Endothelial cell of umbilical vein (primary cell): ENCODE results near the gene ANAPC1. TPM values are rescaled to one million over a fixed set of nuclear protein-coding genes. Genes with fewer than 3 reads are reported as not detected.

Experiments used
- BruUV-seq: library from RNA; stranded (reverse); fragments of 400-500 nt; replicated peaks from 2 replicates; lab custom pipeline; 2021; lab: Mats Ljungman, UMichigan
- CTCF ChIA-PET: fragments of 300-600, 350-600 bp; sonication (Branson Sonifier 250); formaldehyde crosslinking; loops from one replicate; lab custom pipeline; 2021; ENCODE audit warnings: antibody characterized with exemption, inconsistent platforms; lab: Charles Lee
- POLR2A ChIA-PET: fragments of 300-600, 350-600 bp; sonication (Branson Sonifier 250); formaldehyde crosslinking; loops from one replicate; lab custom pipeline; 2021; ENCODE audit warnings: antibody characterized with exemption, inconsistent platforms; lab: Charles Lee
- DNase-seq: peaks from one replicate; pipeline ENCODE4 v3.0.0-alpha.2; 2011; ENCODE audit warnings: low read depth, low spot score
- FAIRE-seq: peaks from 2 replicates; lab custom pipeline; 2011; peaks lifted over from hg19 to GRCh38; lab: Jason Lieb, UNC
- H2AFZ ChIP-seq: 2 replicates; pipeline ENCODE4 v1.6.0; 2012; ENCODE audit warnings: low read depth, low read length, control low read depth, inconsistent platforms
- H3K27ac ChIP-seq: 2 replicates; pipeline ENCODE4 v1.5.1; 2011; ENCODE audit warnings: low read depth, mild to moderate bottlenecking, control low read depth, low read length, moderate library complexity; ENCODE audit not compliant: insufficient read depth
- H3K27me3 ChIP-seq, 2 experiments: 2 replicates each; pipeline versions ENCODE4 v1.6.0 to v1.6.1; 2011; ENCODE audit warnings: low read length in 2 of 2, mixed read lengths in 1 of 2; ENCODE audit not compliant: control insufficient read depth in 2 of 2, insufficient read depth in 2 of 2
- H3K36me3 ChIP-seq, 2 experiments: 2 replicates in 1 of 2; 3 replicates in 1 of 2; pipeline ENCODE4 v1.5.1; 2011; ENCODE audit warnings: low read length in 2 of 2, mild to moderate bottlenecking in 1 of 2, moderate library complexity in 1 of 2; ENCODE audit not compliant: control insufficient read depth in 2 of 2, insufficient read depth in 2 of 2; ENCODE audit errors: extremely low read depth in 1 of 2
- H3K4me1 ChIP-seq: 3 replicates; pipeline ENCODE4 v1.5.1; 2011; ENCODE audit warnings: mild to moderate bottlenecking, low read length; ENCODE audit not compliant: control insufficient read depth, insufficient read depth; ENCODE audit errors: extremely low read depth
- H3K4me2 ChIP-seq: 2 replicates; pipeline ENCODE4 v1.6.1; 2011; ENCODE audit warnings: low read length, control low read depth, mixed read lengths; ENCODE audit not compliant: insufficient read depth
- H3K4me3 ChIP-seq, 3 experiments: fragments of 200-600 bp in 1 of 3; sonication (generic), shearing (Covaris generic) in 1 of 3; replicated peaks in 1 of 3; 2 replicates each; pipeline ENCODE4 v1.5.1; 2011 to 2016; ENCODE audit warnings: control low read depth in 3 of 3, low read length in 3 of 3, mild to moderate bottlenecking in 2 of 3, inconsistent platforms in 1 of 3, low read depth in 1 of 3, moderate library complexity in 1 of 3; ENCODE audit not compliant: insufficient read depth in 1 of 3
- H3K79me2 ChIP-seq: 2 replicates; pipeline ENCODE4 v1.6.0; 2012; ENCODE audit warnings: low read length, inconsistent platforms; ENCODE audit not compliant: control insufficient read depth, insufficient read depth
- H3K9ac ChIP-seq: replicated peaks from 2 replicates; pipeline ENCODE3; 2011; ENCODE audit warnings: low read length, control low read depth; ENCODE audit not compliant: insufficient read depth; ENCODE audit errors: extremely low read depth
- H3K9me1 ChIP-seq: replicated peaks from 3 replicates; pipeline ENCODE4 v1.6.0; 2011; ENCODE audit warnings: mild to moderate bottlenecking, low read length; ENCODE audit not compliant: control insufficient read depth, insufficient read depth; ENCODE audit errors: extremely low read depth
- H3K9me3 ChIP-seq: replicated peaks from 2 replicates; pipeline ENCODE4 v1.5.1; 2012; ENCODE audit warnings: low read length, inconsistent platforms; ENCODE audit not compliant: control insufficient read depth, insufficient read depth
- H4K20me1 ChIP-seq: replicated peaks from 2 replicates; pipeline ENCODE3; 2011; ENCODE audit warnings: mild to moderate bottlenecking, low read length; ENCODE audit not compliant: control insufficient read depth, insufficient read depth; ENCODE audit errors: extremely low read depth
- CTCF ChIP-seq, 2 donors: IDR thresholded peaks; 1 replicate in 1 of 2; 2 replicates in 1 of 2; pipeline ENCODE4 v1.5.1; 2011; ENCODE audit warnings: low read length in 2 of 2, mild to moderate bottlenecking in 2 of 2, moderate library complexity in 2 of 2, control low read depth in 1 of 2, inconsistent platforms in 1 of 2, low read depth in 1 of 2; ENCODE audit not compliant: insufficient read depth in 1 of 2; ENCODE audit errors: extremely low read depth in 1 of 2
- EZH2 ChIP-seq: IDR thresholded peaks from 2 replicates; pipeline ENCODE4 v1.6.1; 2012; ENCODE audit warnings: borderline replicate concordance, low read depth, mild to moderate bottlenecking, moderate library complexity, low read length, inconsistent platforms; ENCODE audit not compliant: severe bottlenecking
- FOS ChIP-seq: IDR thresholded peaks from 2 replicates; pipeline ENCODE4 v1.6.1; 2011; ENCODE audit warnings: mild to moderate bottlenecking, low read length, moderate library complexity, borderline replicate concordance; ENCODE audit not compliant: insufficient read depth
- GATA2 ChIP-seq: IDR thresholded peaks from 2 replicates; pipeline ENCODE4 v1.7.0; 2011; ENCODE audit warnings: low read depth, mild to moderate bottlenecking, moderate library complexity, mixed read lengths, low read length; ENCODE audit not compliant: insufficient read length, insufficient read depth
- JUN ChIP-seq: IDR thresholded peaks from 2 replicates; pipeline ENCODE4 v1.6.1; 2011; ENCODE audit warnings: borderline replicate concordance, low read depth; ENCODE audit not compliant: insufficient read length, insufficient read depth
- MAX ChIP-seq: IDR thresholded peaks from 2 replicates; pipeline ENCODE4 v1.6.1; 2011; ENCODE audit not compliant: insufficient read depth, insufficient read length
- MYC ChIP-seq: IDR thresholded peaks from one replicate; pipeline ENCODE4 v1.6.1; 2011; ENCODE audit warnings: mild to moderate bottlenecking, low read depth, low read length
- POLR2A ChIP-seq: IDR thresholded peaks from 2 replicates; pipeline ENCODE4 v1.6.1; 2012; ENCODE audit warnings: low read depth, mild to moderate bottlenecking, control low read depth, low read length
- POLR2AphosphoS5 ChIP-seq: IDR thresholded peaks from 2 replicates; pipeline ENCODE4 v1.6.1; 2012; ENCODE audit warnings: low read depth, mild to moderate bottlenecking, control low read depth, low read length, moderate library complexity; ENCODE audit not compliant: insufficient read depth
- dilution Hi-C: fragments of 300-500 bp; cut with MboI; formaldehyde crosslinking; loops from one replicate; pipeline ENCODE4 v1.15.0; 2019; ENCODE audit warnings: low sequenced_read_pairs; ENCODE audit not compliant: extremely low pct_ligation_motif_present
- intact Hi-C: fragments of 100-400 bp; cut with micrococcal nuclease; formaldehyde crosslinking; loops from one replicate; pipeline ENCODE4 v1.10.0; 2022
- polyA plus RNA-seq, 4 experiments: library from polyadenylated mRNA; depleted of rRNA in 3 of 4; stranded (reverse) in 3 of 4; unstranded in 1 of 4; fragments of >200 nt; gene quantifications; 2 replicates each; pipeline versions ENCODE4 v1.2.1 to v1.2.3, GENCODE V29; 2011 to 2012; ENCODE audit warnings: missing spikeins in 1 of 4
- total RNA-seq: library from RNA; stranded (reverse); gene quantifications from 2 replicates; pipeline ENCODE4 v1.2.3, GENCODE V29; 2021

ANAPC1 gene
- total and polyA plus RNA-seq, 2 donors (not counting 3 experiments of a cell fraction or from before 2014, with no cell fraction given), result 21.9 to 61.5 TPM

DNA sequence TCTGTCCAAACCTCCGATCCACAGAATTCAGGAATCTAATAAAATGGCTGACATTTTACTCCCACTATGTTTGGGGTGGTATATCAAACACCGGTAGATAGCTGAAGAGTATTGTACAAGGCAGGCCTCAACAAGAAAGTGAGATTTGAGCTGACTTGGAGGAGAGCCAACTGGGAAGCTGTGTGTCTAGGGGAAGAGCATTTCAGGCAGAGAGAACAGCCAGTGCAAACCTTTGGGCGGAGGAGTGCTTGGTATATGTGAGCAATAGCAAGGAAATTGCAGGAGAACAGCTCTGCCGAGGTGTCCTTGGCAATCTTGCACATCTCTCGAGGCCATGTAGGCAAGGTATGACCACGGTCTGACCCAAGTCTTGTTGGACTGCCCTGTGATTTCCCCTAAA lies 12.6 kb upstream of the ANAPC1 start:
- FAIRE-seq, result no peak
- dilution Hi-C loops, result no loop called here

GRCh38 chr2:111896024-111896423 lies 12.0 kb upstream of the ANAPC1 start:
- H3K4me2 ChIP-seq, result no peak overlapping the region
- no peaks in the 10 kb centered on the region for H3K27me3 ChIP-seq
- POLR2A ChIA-PET, result no interaction called here
- dilution Hi-C loops (no loop called here), intact Hi-C loops (no loop called here)
- H2AFZ ChIP-seq, result no peak overlapping the region
- H3K9ac ChIP-seq, result no peak overlapping the region
- H3K36me3 ChIP-seq, result no peaks in the 10 kb centered on the region
- TF ChIP-seq FOS (no peak), POLR2A (no peak), JUN (no peak), GATA2 (no peak), CTCF (IDR thresholded peaks at IDR 0.05; ENCODE audit: extremely low read depth in 1 of 2, insufficient read depth in 1 of 2, low read depth in 1 of 2, low read length in 2 of 2) (no peak), POLR2AphosphoS5 (no peak), EZH2 (no peak), MYC (no peak), MAX (no peak)
- peaks cover 19% of the 10 kb centered on the region for H3K4me1 ChIP-seq
- H4K20me1 ChIP-seq, result no peaks in the 10 kb centered on the region
- no peak overlapping the region for H3K4me3 ChIP-seq
- no TSS peak for BruUV-seq
- H3K9me3 ChIP-seq, result no peaks in the 10 kb centered on the region
- no peak for DNase-seq
- peaks cover 20% of the 10 kb centered on the region for H3K79me2 ChIP-seq
- no peak for FAIRE-seq
- no peak overlapping the region for H3K27ac ChIP-seq
- CTCF ChIA-PET, result interaction anchor here (1.0 to 1.5 kb wide), 2 partner anchors 9 to 152 kb away, joined by 4 to 7 read pairs; no protein-coding TSS in a partner anchor
- no peaks in the 10 kb centered on the region for H3K9me1 ChIP-seq

More for the DNA sequence above, 12.6 kb upstream of the ANAPC1 start:
- peaks cover 22% of the 10 kb centered on the region for H3K4me1 ChIP-seq
- ChIA-PET CTCF (interaction anchor here (1.5 kb wide), 1 partner anchor 9 kb away, joined by 7 read pairs; no protein-coding TSS in a partner anchor), POLR2A (no interaction called here)
- no peaks in the 10 kb centered on the region for H3K9me1 ChIP-seq
- H3K9ac ChIP-seq, result no peak overlapping the region
- intact Hi-C loops, result no loop called here
- H2AFZ ChIP-seq, result no peak overlapping the region
- no peaks in the 10 kb centered on the region for H4K20me1 ChIP-seq
- no TSS peak for BruUV-seq
- H3K9me3 ChIP-seq, result no peaks in the 10 kb centered on the region
- TF ChIP-seq MYC (no peak), CTCF (IDR thresholded peaks at IDR 0.05; ENCODE audit: extremely low read depth in 1 of 2, insufficient read depth in 1 of 2, low read depth in 1 of 2, low read length in 2 of 2) (no peak)
- no peak overlapping the region for H3K27ac ChIP-seq
- DNase-seq, result no peak
- H3K36me3 ChIP-seq, result no peaks in the 10 kb centered on the region
- H3K4me2 ChIP-seq, result no peak overlapping the region
- H3K4me3 ChIP-seq, result no peak overlapping the region
- H3K27me3 ChIP-seq, result no peaks in the 10 kb centered on the region
- H3K79me2 ChIP-seq, result peaks cover 22% of the 10 kb centered on the region
